K562 (cell line): ENCODE data around the gene AMN1. TPM values are rescaled to one million over a fixed set of nuclear protein-coding genes. Genes with fewer than 3 reads are reported as not detected.

Source experiments
- ATAC-seq: fragments of 200-7000 bp; cut with Tn5 transposase; 3 replicates; pipeline ENCODE4 v1.9.1; 2020; ENCODE audit warnings: moderate library complexity
- BruUV-seq: library from RNA; stranded (reverse); fragments of 400-500 nt; replicated peaks from 2 replicates; lab custom pipeline; 2021; lab: Mats Ljungman, UMichigan
- CTCF ChIA-PET: fragments of 300-600 bp; formaldehyde crosslinking; extraction: SDS; loops from one replicate; lab custom pipeline; 2021; ENCODE audit warnings: low intra/inter-chr PET ratio; lab: Yijun Ruan, JAX
- POLR2A ChIA-PET: fragments of 300-600, 350-650 bp; sonication (Branson Sonifier 250); formaldehyde crosslinking; extraction: SDS; loops from one replicate; lab custom pipeline; 2021; ENCODE audit warnings: antibody characterized with exemption, inconsistent platforms; lab: Yijun Ruan, JAX
- DNase-seq, 4 experiments: peaks; one replicate each; pipeline versions ENCODE4 v3.0.0 to v3.0.0-alpha.2; 2011 to 2018; ENCODE audit warnings: low spot score in 3 of 4, mixed read lengths in 3 of 4; ENCODE audit errors: extremely low read depth in 1 of 4
- FAIRE-seq: peaks from 2 replicates; lab custom pipeline; 2011; peaks lifted over from hg19 to GRCh38; lab: Jason Lieb, UNC
- H2AFZ ChIP-seq: 2 replicates; pipeline ENCODE4 v1.6.0; 2011; ENCODE audit warnings: low read depth, low read length, control low read depth, inconsistent platforms
- H3K27ac ChIP-seq: fragments of 200-600 bp; 3 replicates; pipeline ENCODE4 v1.8.0; 2011; ENCODE audit warnings: low read depth, mild to moderate bottlenecking, control low read depth, inconsistent platforms, low read length, moderate library complexity, mixed read lengths; ENCODE audit errors: extremely low read depth
- H3K27me3 ChIP-seq, 2 experiments: fragments of 300-600 bp in 1 of 2; 2 replicates in 1 of 2; 3 replicates in 1 of 2; pipeline versions ENCODE4 v1.6.0 to v1.8.0; 2011; ENCODE audit warnings: inconsistent platforms in 2 of 2, low read length in 2 of 2, mild to moderate bottlenecking in 1 of 2, mixed read lengths in 1 of 2, moderate library complexity in 1 of 2; ENCODE audit not compliant: control insufficient read depth in 2 of 2, insufficient read depth in 2 of 2
- H3K36me3 ChIP-seq: fragments of 300-600 bp; 3 replicates; pipeline ENCODE4 v1.8.0; 2011; ENCODE audit warnings: mild to moderate bottlenecking, low read length, inconsistent platforms; ENCODE audit not compliant: control insufficient read depth, insufficient read depth
- H3K4me1 ChIP-seq, 2 experiments: fragments of 200-600 bp in 1 of 2; replicated peaks in 1 of 2; 2 replicates in 1 of 2; 3 replicates in 1 of 2; pipeline versions ENCODE4 v1.5.1 to v1.8.0; 2011; ENCODE audit warnings: inconsistent platforms in 2 of 2, low read length in 2 of 2, mild to moderate bottlenecking in 1 of 2, mixed read lengths in 1 of 2, moderate library complexity in 1 of 2; ENCODE audit not compliant: control insufficient read depth in 2 of 2, insufficient read depth in 2 of 2
- H3K4me2 ChIP-seq: 2 replicates; pipeline ENCODE4 v1.6.1; 2011; ENCODE audit warnings: low read length, control low read depth, inconsistent platforms, mixed read lengths; ENCODE audit not compliant: insufficient read depth
- H3K4me3 ChIP-seq: fragments of 200-600 bp; sonication (generic), shearing (Covaris generic); 2 replicates; pipeline ENCODE4 v1.5.1; 2016; ENCODE audit warnings: control low read depth, inconsistent platforms
- H3K79me2 ChIP-seq: fragments of 200-600 bp; 3 replicates; pipeline ENCODE4 v1.8.0; 2011; ENCODE audit warnings: low read length, inconsistent platforms; ENCODE audit not compliant: control insufficient read depth, insufficient read depth
- H3K9ac ChIP-seq, 2 experiments: 2 replicates each; pipeline versions ENCODE4 v1.6.0 to v1.6.1; 2011; ENCODE audit warnings: low read depth in 2 of 2, low read length in 2 of 2, control low read depth in 1 of 2, inconsistent platforms in 1 of 2, mild to moderate bottlenecking in 1 of 2, mixed read lengths in 1 of 2; ENCODE audit not compliant: insufficient read depth in 1 of 2
- H3K9me1 ChIP-seq: one replicate; pipeline ENCODE4 v1.6.0; 2011; ENCODE audit warnings: inconsistent platforms, mild to moderate bottlenecking, low read length, moderate library complexity; ENCODE audit not compliant: control insufficient read depth, insufficient read depth
- H3K9me3 ChIP-seq: replicated peaks from 2 replicates; pipeline ENCODE4 v1.5.1; 2011; ENCODE audit warnings: low read depth, low read length, inconsistent platforms; ENCODE audit not compliant: control insufficient read depth, insufficient read depth
- H4K20me1 ChIP-seq: replicated peaks from 2 replicates; pipeline ENCODE4 v1.6.1; 2011; ENCODE audit warnings: low read length, inconsistent platforms, mixed read lengths; ENCODE audit not compliant: control insufficient read depth, insufficient read depth
- CCAR2 ChIP-seq: fragments of 200-400 bp; formaldehyde crosslinking; IDR thresholded peaks from 2 replicates; pipeline ENCODE4 v1.6.1; 2017; ENCODE audit warnings: mild to moderate bottlenecking, low read depth, low read length
- FOXK1 ChIP-seq: sonication (generic); formaldehyde crosslinking; IDR thresholded peaks from 2 replicates; pipeline ENCODE4 v1.8.0; 2022; ENCODE audit warnings: missing genetic modification reagents, mild to moderate bottlenecking, borderline replicate concordance
- KLF1 ChIP-seq: fragments of 450-650 bp; IDR thresholded peaks from 2 replicates; pipeline ENCODE4 v1.6.1; 2016; ENCODE audit warnings: missing genetic modification characterization, missing compliant biosample characterization
- LCOR ChIP-seq: sonication (generic); formaldehyde crosslinking; IDR thresholded peaks from 2 replicates; pipeline ENCODE4 v1.8.0; 2022; ENCODE audit warnings: mild to moderate bottlenecking, missing genetic modification reagents
- PHF21A ChIP-seq: fragments of 450-650 bp; IDR thresholded peaks from 2 replicates; pipeline ENCODE4 v1.6.1; 2017; ENCODE audit warnings: low read depth, borderline replicate concordance
- PTBP1 ChIP-seq: fragments of 200-400 bp; formaldehyde crosslinking; IDR thresholded peaks from 2 replicates; pipeline ENCODE4 v1.6.1; 2017; ENCODE audit warnings: low read depth, low read length
- PYGO2 ChIP-seq: fragments of 450-650 bp; IDR thresholded peaks from 2 replicates; pipeline ENCODE4 v1.6.1; 2016; ENCODE audit warnings: mild to moderate bottlenecking, missing genetic modification characterization, moderate library complexity, missing compliant biosample characterization
- RUNX1 ChIP-seq: sonication (generic); IDR thresholded peaks from 2 replicates; pipeline ENCODE4 v1.6.1; 2016; ENCODE audit warnings: antibody characterized with exemption, low read depth
- ZFP91 ChIP-seq: sonication (generic); formaldehyde crosslinking; IDR thresholded peaks from 2 replicates; pipeline ENCODE4 v1.8.0; 2022; ENCODE audit warnings: mild to moderate bottlenecking, missing genetic modification reagents
- ZNF212 ChIP-seq: fragments of 450-650 bp; formaldehyde crosslinking; IDR thresholded peaks from 2 replicates; pipeline ENCODE4 v1.4.0; 2020; ENCODE audit warnings: mild to moderate bottlenecking
- ZNF655 ChIP-seq: fragments of 250-450 bp; sonication (Bioruptor Pico); IDR thresholded peaks from 2 replicates; pipeline ENCODE4 v1.5.0; 2021
- ZNF696 ChIP-seq: fragments of 250-450 bp; sonication (Bioruptor Pico); conservative IDR thresholded peaks from 2 replicates; pipeline ENCODE4 v1.4.0; 2020; ENCODE audit warnings: mild to moderate bottlenecking, moderate library complexity
- ZSCAN29 ChIP-seq: fragments of 450-650 bp; IDR thresholded peaks from 2 replicates; pipeline ENCODE4 v1.6.1; 2017
- WGBS: fragments of 100-300 bp; shearing (Covaris generic); methylation state at CpG from one replicate; pipeline ENCODE4 v1.1.6; 2016; ENCODE audit warnings: low coverage, mixed read lengths; ENCODE audit not compliant: insufficient coverage; ENCODE audit errors: missing lambda C conversion rate; 5-methylcytosine and 5-hydroxymethylcytosine counted together
- in situ Hi-C: fragments of 300-500 bp; cut with MboI; formaldehyde crosslinking; loops from 4 replicates; pipeline ENCODE4 v1.15.0; 2018; ENCODE audit warnings: inconsistent platforms, mixed read lengths
- intact Hi-C: fragments of 100-400 bp; cut with micrococcal nuclease; formaldehyde crosslinking; loops from 2 replicates; pipeline ENCODE4 v1.14.2; 2022
- polyA plus RNA-seq, 8 experiments: library from polyadenylated mRNA; depleted of rRNA in 4 of 8; stranded (reverse) in 5 of 8; unstranded in 3 of 8; fragments of >200 nt; fragmentation: Nextera tagmentation in 2 of 8; fragmentation: Illumina TruSeq in 1 of 8; extraction: Ambion mirVana in 2 of 8; extraction: Trizol in 1 of 8; gene quantifications; 2 replicates each; pipeline versions ENCODE4 v1.2.1 to v1.2.3, GENCODE V29; 2011 to 2014; ENCODE audit warnings: inconsistent platforms in 1 of 8, missing spikeins in 1 of 8
- total RNA-seq, 7 experiments: library from RNA; depleted of rRNA in 6 of 7; stranded (reverse); fragments of >200 nt in 6 of 7; fragmentation: Illumina TruSeq in 2 of 7; extraction: Trizol in 2 of 7; gene quantifications; 2 replicates each; pipeline versions ENCODE4 v1.2.1 to v1.2.3, GENCODE V29; 2011 to 2021; ENCODE audit warnings: low replicate concordance in 1 of 7
- TF ChIP-seq, protein P1 (sequence below): sonication (generic); formaldehyde crosslinking; IDR thresholded peaks from 2 replicates; pipeline ENCODE4 v1.5.0; 2020; ENCODE audit warnings: missing genetic modification reagents
- TF ChIP-seq, protein P2 (sequence below): fragments of 150-350 bp; conservative IDR thresholded peaks from 2 replicates; pipeline ENCODE4 v1.6.1; 2014; ENCODE audit warnings: low read length

The AMN1 gene
- total and polyA plus RNA-seq, 9 of the 15 experiments (the other 6 are each of a cell fraction or from before 2014, with no cell fraction given), result 5.2 to 27.6 (median 13.0) TPM

- in situ Hi-C loops (no loop called here), intact Hi-C loops (no loop called here)
- FAIRE-seq (no peak), DNase-seq (no peak), ATAC-seq (peak; percentile 26; the same call in 1 of the 3 replicates)
- peaks cover 0 to 10% of the 10 kb centered on the region in 2 experiments; a peak in 3 of 5 replicates for H3K27me3 ChIP-seq
- H3K4me2 ChIP-seq, result no peak overlapping the region
- H3K9me3 ChIP-seq, result no peaks in the 10 kb centered on the region
- 6% methylated on average over 11 of the region's 11 CpGs for WGBS
- no peak overlapping the region for H3K27ac ChIP-seq
- H3K79me2 ChIP-seq, result no peaks in the 10 kb centered on the region
- no peaks in the 10 kb centered on the region for H3K4me1 ChIP-seq
- CTCF ChIA-PET, result no interaction called here
- no TSS peak for BruUV-seq
- H3K9me1 ChIP-seq, result no peaks in the 10 kb centered on the region
- H3K36me3 ChIP-seq, result no peaks in the 10 kb centered on the region
- H4K20me1 ChIP-seq, result no peaks in the 10 kb centered on the region
- no peak overlapping the region for H3K9ac ChIP-seq
- POLR2A ChIA-PET, result interaction anchor here (1.7 kb wide), 1 partner anchor 9 kb away, joined by 6 read pairs; no protein-coding TSS in a partner anchor
- no peak overlapping the region for H3K4me3 ChIP-seq
- H2AFZ ChIP-seq, result peak overlapping the region; percentile 79
- TF ChIP-seq ZSCAN29, result no peak
- TF ChIP-seq FOXK1 (CRISPR knock-in tag), result no peak
- TF ChIP-seq PHF21A, result no peak
- TF ChIP-seq ZNF212 (CRISPR knock-in tag), result no peak
- TF ChIP-seq KLF1 (tag), result no peak
- TF ChIP-seq, protein P1, sequence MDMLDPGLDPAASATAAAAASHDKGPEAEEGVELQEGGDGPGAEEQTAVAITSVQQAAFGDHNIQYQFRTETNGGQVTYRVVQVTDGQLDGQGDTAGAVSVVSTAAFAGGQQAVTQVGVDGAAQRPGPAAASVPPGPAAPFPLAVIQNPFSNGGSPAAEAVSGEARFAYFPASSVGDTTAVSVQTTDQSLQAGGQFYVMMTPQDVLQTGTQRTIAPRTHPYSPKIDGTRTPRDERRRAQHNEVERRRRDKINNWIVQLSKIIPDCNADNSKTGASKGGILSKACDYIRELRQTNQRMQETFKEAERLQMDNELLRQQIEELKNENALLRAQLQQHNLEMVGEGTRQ (CRISPR knock-in tag), result no peak
- TF ChIP-seq ZNF655, result no peak
- no peak for TF ChIP-seq ZFP91 (CRISPR knock-in tag)
- no peak for TF ChIP-seq ZNF696 (CRISPR knock-in tag)
- no peak for TF ChIP-seq LCOR (CRISPR knock-in tag)
- TF ChIP-seq RUNX1, result no peak
- no peak for TF ChIP-seq PYGO2 (tag)
- TF ChIP-seq PTBP1, result no peak
- no peak for TF ChIP-seq CCAR2
- TF ChIP-seq, protein P2, sequence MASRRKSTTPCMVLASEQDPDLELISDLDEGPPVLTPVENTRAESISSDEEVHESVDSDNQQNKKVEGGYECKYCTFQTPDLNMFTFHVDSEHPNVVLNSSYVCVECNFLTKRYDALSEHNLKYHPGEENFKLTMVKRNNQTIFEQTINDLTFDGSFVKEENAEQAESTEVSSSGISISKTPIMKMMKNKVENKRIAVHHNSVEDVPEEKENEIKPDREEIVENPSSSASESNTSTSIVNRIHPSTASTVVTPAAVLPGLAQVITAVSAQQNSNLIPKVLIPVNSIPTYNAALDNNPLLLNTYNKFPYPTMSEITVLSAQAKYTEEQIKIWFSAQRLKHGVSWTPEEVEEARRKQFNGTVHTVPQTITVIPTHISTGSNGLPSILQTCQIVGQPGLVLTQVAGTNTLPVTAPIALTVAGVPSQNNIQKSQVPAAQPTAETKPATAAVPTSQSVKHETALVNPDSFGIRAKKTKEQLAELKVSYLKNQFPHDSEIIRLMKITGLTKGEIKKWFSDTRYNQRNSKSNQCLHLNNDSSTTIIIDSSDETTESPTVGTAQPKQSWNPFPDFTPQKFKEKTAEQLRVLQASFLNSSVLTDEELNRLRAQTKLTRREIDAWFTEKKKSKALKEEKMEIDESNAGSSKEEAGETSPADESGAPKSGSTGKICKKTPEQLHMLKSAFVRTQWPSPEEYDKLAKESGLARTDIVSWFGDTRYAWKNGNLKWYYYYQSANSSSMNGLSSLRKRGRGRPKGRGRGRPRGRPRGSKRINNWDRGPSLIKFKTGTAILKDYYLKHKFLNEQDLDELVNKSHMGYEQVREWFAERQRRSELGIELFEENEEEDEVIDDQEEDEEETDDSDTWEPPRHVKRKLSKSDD, result no peak
Measured at GRCh38 chr12:31641509-31642090, 87.2 kb downstream of the AMN1 start.
